A673 (cell line): ENCODE results near the gene EIF1.

Experiments used
- CTCF ChIP-seq: fragments of 300-800, 200-600 bp; sonication (generic); conservative IDR thresholded peaks from 2 replicates; pipeline ENCODE4 v1.5.1; 2017; ENCODE audit warnings: low read depth, mild to moderate bottlenecking, antibody characterized with exemption, low read length, moderate library complexity, mixed read lengths
- EZH2 ChIP-seq: fragments of 200-600 bp; sonication (generic); IDR thresholded peaks from 2 replicates; pipeline ENCODE4 v1.6.1; 2017; ENCODE audit warnings: borderline replicate concordance, low read depth, mild to moderate bottlenecking, mixed read lengths, antibody characterized with exemption, low read length; ENCODE audit not compliant: poor library complexity, severe bottlenecking

DNA sequence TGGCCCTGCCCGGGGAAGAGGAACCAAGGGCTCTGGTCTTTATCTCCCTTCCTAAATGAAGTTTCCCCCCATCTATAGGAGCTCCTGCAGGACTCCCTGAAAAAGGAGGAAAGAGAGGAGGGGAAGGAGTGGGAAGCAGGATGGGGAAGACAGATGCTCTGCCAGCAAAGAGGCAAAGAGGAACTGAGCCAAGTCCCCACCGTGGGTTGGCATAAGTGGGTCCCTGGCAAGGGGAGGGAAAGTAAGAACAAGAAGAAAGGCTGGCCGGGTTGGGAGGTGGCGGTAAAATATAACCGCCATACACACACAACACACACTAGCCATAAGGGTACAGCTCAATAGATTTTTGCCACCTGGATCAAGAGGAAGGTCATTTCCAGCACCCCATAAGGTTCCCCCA, 6.1 kb upstream of the EIF1 start:
- no peak for TF ChIP-seq CTCF
- no peak for TF ChIP-seq EZH2
